Glomerular visceral epithelial cell (primary cell): ENCODE data around the gene ARL6IP5.

ENCODE experiments used
- DNase-seq: peaks from one replicate; pipeline ENCODE4 v3.0.0-alpha.2; 2016; ENCODE audit errors: extremely low spot score

Gene ARL6IP5

GRCh38 chr3:69085833-69086722, 1.3 kb downstream of the ARL6IP5 start:
- peak; percentile 92 for DNase-seq

GRCh38 chr3:69087030-69087791, 2.5 kb downstream of the ARL6IP5 start:
- DNase-seq = no peak

- peak; percentile 38 for DNase-seq
These were observed 3.3 kb downstream of the ARL6IP5 start for GRCh38 chr3:69088063-69088462.

DNA sequence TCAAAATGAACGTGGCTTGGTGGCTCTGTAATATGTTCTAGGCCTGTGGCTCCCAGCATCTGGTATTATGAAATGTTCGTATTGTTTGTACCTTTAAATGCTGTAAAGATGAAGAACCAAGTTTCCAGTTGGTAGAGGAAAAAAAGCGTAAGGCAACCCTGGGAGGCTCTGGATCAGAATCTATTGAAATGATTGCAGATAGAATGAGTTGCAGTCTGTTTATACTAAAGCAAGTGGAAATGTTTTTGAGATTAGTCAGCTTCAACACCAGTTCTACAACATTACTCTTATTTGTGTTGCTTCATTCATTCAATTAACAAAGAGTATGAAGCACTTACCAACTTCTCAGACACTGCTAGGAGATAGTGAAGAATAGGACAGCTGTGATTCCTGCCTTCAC, 5.3 kb downstream of the ARL6IP5 start:
- peak; percentile 23 for DNase-seq

DNA sequence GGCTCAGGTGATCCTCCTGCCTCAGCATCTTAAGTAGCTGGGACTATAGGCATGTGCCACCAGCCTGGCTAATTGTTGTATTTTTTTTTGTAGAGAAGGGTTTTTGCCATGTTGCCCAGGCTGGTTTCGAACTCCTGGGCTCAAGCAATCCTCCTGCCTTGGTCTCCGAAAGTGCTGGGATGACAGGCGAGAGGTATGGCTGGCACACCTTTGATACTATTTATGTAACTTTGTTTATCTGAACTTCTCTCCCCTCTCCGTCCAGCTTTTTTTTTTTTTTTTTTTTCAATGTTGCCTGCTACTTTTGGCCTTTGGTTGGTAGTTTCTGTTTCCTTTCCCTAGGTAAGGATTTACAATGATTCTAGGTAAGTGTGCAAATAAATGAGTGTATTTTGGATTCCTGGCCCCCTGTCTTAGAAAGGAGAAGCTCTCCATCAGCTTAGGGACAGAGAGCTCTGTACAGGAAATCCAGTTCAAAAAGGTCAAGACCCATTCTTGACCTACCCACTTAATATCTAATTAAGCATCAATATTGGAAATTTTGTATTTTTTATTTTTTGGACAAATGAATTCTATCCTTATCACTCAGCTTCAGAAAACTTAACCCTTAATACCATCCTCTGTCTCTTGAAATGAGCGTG, 6.8 kb downstream of the ARL6IP5 start:
- no peak for DNase-seq

DNA sequence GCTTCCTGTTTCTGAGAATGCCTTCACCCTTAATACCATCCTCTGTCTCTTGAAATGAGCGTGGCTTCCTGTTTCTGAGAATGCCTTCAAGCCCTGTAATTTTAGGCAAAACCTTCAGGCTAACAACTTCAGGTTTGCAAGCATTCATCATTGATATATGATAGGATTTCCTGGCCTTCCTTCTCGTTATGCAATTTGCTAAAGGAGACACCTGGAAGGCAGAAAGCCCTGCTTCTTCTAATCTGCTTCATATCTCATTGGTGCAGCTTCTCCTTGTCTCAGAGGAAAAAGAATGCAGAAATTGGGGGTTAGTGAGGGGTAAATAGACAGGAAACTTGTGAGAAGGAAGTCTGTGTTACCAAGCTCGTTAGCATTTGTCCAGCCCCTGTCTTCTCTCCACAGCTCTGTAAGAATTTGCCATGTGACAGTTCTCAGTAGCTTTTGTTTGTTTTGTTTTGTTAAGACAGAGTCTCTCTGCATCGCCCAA, 7.3 kb downstream of the ARL6IP5 start:
- DNase-seq = no peak

- no peak for DNase-seq
These were observed 9.9 kb downstream of the ARL6IP5 start for GRCh38 chr3:69094467-69095205.

- DNase-seq = no peak
These were observed 10.9 kb downstream of the ARL6IP5 start for GRCh38 chr3:69095636-69096035.

DNA sequence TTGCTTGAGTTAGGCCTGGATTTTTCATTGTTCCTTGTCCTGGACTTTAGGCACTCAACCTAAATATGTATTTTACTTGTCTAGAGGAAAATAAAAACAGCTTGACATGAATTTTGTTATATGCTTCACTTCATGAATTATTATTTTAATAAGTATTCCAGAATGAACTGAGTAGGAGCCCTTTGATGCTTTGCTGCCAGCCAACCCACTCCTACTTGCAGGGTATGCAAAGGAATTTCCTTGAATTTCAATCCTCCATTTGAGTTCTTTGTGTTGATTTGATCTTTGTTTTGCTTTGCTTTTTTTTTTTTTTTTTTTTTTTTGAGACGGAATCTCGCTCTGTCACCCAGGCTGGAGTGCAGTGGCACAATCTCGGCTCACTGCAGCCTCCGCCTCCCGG, 11.6 kb downstream of the ARL6IP5 start:
- DNase-seq = no peak

DNA sequence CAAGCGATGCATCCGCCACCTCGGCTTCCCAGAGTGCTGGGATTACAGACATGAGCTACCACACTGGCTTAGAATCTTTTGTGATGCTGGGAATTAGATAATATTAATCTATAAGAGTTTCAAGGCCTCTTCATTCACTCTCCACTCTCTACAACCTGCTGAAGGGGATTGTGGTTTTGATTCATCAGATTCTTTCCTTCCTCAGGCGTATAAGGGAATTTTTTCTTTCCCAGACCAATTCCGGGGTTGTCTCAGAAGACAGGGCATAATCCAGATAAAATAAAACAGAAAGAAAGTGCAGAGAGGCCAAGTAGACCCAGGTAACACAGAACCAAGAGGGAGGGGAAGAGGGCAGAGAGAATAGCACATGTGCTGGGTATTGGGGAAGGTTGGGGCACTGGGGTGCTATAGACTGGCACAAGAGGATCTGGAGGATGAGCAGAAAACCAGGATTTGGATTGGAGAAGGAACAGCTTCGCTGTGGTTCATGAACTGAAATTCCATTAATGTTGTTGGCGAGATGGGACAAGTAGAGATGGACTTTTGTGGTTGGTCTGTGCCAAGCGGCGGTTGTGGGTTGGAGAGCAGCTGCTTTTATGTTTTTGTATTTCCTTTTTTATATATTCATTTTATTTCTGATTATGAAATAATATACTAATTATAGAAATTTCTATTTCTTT, 12.8 kb downstream of the ARL6IP5 start:
- DNase-seq = peak; percentile 51

DNA sequence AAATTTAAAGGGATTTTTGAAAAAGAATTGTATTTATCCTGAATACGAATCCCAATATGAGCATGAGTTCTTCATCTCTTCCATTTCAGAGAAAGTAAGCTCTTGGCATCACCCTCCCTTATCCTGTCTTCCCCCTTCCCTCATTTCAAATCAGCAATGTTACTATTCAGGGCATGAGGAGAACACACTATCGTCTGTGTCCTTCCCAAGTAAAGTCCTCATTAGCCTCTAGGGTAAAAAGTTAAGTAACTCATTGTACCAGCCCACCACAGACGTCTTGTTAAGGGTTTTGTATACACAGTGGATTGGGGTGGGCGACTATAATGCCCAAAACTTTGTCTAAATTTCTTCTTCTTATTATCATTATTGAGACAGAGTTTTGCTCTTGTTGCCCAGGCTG, 14.8 kb downstream of the ARL6IP5 start:
- no peak for DNase-seq

GRCh38 chr3:69102384-69102783, 17.6 kb downstream of the ARL6IP5 start:
- no peak for DNase-seq

DNA sequence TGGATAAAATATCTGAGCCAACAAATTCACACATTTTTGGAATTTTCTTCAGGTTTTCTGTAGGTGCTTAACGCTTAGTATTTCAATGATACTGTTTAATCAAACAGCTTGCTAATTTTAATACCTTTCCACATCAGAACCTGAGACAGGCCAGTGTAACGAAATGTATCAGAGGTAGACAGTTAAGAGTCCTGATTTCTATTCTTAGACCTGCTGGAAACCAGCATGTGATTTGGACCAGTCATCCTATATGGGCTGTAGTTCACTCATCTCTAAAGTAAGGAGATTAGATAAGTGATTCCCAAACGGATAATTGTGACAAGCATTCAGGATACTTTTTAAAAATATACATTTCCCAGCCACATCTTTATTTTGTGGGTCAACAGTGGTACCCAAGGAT, 18.4 kb downstream of the ARL6IP5 start:
- no peak for DNase-seq

GRCh38 chr3:69104586-69104985, 19.8 kb downstream of the ARL6IP5 start:
- no peak for DNase-seq

DNA sequence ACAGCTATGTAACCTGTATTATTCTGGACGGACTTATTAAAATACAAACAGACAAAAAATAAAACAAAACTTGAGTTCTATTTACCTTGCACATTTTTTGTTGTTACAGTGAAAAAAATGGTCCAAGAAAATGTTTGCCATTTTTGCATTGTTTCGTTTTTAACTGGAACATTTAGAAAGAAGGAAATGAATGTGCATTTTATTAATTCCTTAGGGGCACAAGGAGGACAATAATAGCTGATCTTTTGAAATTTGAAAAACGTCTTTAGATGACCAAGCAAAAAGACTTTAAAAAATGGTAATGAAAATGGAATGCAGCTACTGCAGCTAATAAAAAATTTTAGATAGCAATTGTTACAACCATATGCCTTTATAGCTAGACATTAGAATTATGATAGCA, 20.6 kb downstream of the ARL6IP5 start:
- no peak for DNase-seq

- DNase-seq = no peak
These were observed 23.1 kb downstream of the ARL6IP5 start for GRCh38 chr3:69107841-69108240.

DNA sequence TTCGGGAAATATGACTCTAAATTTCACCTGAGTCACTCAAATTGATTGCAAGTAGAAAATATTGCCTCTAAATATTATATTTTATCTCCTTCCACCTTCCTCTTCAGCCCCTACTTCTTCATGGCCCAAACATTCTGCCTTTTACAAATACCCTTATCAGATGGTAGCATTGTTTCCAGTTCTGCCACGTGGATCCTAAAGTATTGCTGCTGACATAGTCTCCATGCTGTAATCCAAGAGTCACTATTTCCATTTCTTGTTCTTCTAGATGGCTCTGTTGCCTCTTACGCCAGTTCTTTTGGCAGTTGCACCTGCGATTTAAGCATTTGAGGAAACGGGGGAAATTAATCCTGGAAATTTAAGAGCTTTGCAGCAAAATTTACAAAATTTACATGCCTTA, 24.1 kb downstream of the ARL6IP5 start:
- no peak for DNase-seq

DNA sequence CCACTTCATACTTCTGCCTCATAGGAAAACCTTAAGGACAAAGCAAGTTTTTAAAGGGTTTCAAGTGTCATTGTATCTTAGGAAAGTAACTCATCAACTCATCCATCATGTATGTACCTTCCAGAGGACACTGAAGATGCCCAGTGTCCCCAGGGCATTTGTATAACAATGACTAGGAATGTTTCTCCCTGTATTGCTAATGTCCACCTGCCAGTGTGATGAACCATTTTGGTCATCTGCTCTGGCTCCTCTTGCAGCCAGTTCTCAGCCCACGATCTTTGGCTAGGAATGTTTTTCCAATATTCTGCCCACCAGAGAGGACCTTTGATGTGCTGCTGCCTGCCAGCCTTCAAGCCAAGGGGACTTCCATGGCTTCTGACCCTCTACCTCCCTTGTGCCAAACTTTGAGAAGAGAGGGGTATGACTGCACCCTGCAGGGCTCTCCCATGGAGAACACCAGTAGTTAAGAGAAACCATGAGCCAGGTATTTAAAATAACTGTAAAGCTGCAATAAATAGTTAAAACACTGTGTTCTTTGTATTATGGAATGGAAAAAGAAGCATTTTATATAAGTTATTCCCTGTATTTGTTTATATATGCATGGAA, 26.3 kb downstream of the ARL6IP5 start:
- no peak for DNase-seq

DNA sequence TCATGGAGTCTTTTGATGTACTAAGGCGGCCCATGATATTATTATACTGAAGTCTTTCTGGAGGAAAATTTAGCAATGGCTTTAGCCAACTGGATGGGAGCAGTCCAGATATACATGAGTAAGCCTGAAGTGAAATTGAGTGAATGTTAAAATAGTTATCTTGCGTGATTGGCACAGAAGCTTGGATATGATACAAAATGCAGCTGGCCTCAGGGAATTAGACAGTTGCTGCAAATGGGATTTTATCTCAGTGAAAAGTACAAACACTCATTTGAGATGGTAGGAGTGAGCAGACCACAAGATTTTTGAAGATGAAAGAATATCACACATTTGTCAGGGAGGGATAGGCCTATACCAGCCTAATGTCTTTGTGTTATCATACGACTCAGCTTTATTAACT, 28.8 kb downstream of the ARL6IP5 start:
- DNase-seq = no peak

GRCh38 chr3:69115731-69116130, 31.0 kb downstream of the ARL6IP5 start:
- no peak for DNase-seq

DNA sequence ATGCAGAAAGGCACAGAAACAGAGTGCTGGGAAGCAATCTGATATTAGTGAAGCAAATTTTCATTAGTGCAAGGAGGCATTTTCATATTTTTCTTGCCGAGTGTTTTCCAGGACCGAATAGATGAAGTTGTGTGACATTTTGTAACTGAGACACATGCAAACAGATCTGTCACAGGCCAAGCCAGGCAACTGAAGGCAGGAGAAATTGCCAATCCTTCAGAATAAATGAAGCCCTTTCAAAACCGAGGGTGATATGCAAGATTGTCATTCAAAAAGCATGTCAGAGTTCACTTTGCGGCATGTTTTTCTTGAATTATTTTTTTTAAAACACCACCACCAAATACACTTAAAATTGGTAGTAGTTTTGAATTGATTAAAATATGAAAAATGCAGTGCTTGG, 31.4 kb downstream of the ARL6IP5 start:
- DNase-seq = no peak
